IMR-90 (cell line): Measurements from ENCODE around the gene VPS54. TPM values are rescaled to one million over a fixed set of nuclear protein-coding genes. Genes with fewer than 3 reads are reported as not detected.

Source experiments
- ATAC-seq: fragments of 200-7000 bp; cut with Tn5 transposase; 2 replicates; pipeline ENCODE4 v1.9.1; 2020; ENCODE audit warnings: low read depth, mild to moderate bottlenecking, moderate library complexity
- BruUV-seq: library from RNA; stranded (reverse); fragments of 400-500 nt; replicated peaks from 2 replicates; lab custom pipeline; 2021; lab: Mats Ljungman, UMichigan
- CTCF ChIA-PET: fragments of 300-600 bp; formaldehyde crosslinking; extraction: SDS; loops from one replicate; lab custom pipeline; 2021; ENCODE audit warnings: antibody characterized with exemption; lab: Yijun Ruan, JAX
- POLR2A ChIA-PET: fragments of 300-600 bp; sonication (Branson Sonifier 250); formaldehyde crosslinking; loops from one replicate; lab custom pipeline; 2022; ENCODE audit warnings: antibody characterized with exemption; ENCODE audit not compliant: unreplicated experiment; lab: Charles Lee
- DNase-seq: peaks from one replicate; pipeline ENCODE4 v3.0.0; 2013
- H2AFZ ChIP-seq: replicated peaks from 2 replicates; pipeline ENCODE3; 2013; ENCODE audit warnings: low read length, mild to moderate bottlenecking; ENCODE audit not compliant: poor library complexity
- H2AK5ac ChIP-seq: 2 replicates; pipeline ENCODE4 v1.6.1; 2013; ENCODE audit warnings: low read depth, low read length, inconsistent platforms
- H2AK9ac ChIP-seq: replicated peaks from 2 replicates; pipeline ENCODE3; 2013; ENCODE audit warnings: mild to moderate bottlenecking, low read depth, low read length, moderate library complexity; ENCODE audit not compliant: poor library complexity
- H2BK120ac ChIP-seq: 2 replicates; pipeline ENCODE4 v1.6.1; 2013; ENCODE audit warnings: low read depth, low read length, inconsistent platforms
- H2BK15ac ChIP-seq: 3 replicates; pipeline ENCODE4 v1.6.1; 2013; ENCODE audit warnings: low read depth, low read length, inconsistent platforms
- H2BK20ac ChIP-seq: 2 replicates; pipeline ENCODE4 v1.6.1; 2013; ENCODE audit warnings: low read depth, mild to moderate bottlenecking, inconsistent platforms, low read length, moderate library complexity
- H2BK5ac ChIP-seq: 2 replicates; pipeline ENCODE4 v1.6.1; 2013; ENCODE audit warnings: mild to moderate bottlenecking, low read depth, low read length, inconsistent platforms; ENCODE audit not compliant: poor library complexity, severe bottlenecking
- H3K14ac ChIP-seq: replicated peaks from 2 replicates; pipeline ENCODE4 v1.6.1; 2013; ENCODE audit warnings: low read depth, low read length, inconsistent platforms
- H3K18ac ChIP-seq: 2 replicates; pipeline ENCODE4 v1.6.1; 2013; ENCODE audit warnings: low read depth, low read length, control low read depth
- H3K23ac ChIP-seq: 2 replicates; pipeline ENCODE4 v1.6.1; 2013; ENCODE audit warnings: low read depth, low read length, inconsistent platforms
- H3K27ac ChIP-seq: 2 replicates; pipeline ENCODE4 v1.5.1; 2013; ENCODE audit warnings: mild to moderate bottlenecking, control low read depth, low read length; ENCODE audit not compliant: insufficient read depth
- H3K27me3 ChIP-seq: 2 replicates; pipeline ENCODE4 v1.6.1; 2013; ENCODE audit warnings: low read length; ENCODE audit not compliant: control insufficient read depth, insufficient read depth
- H3K36me3 ChIP-seq: 2 replicates; pipeline ENCODE4 v1.6.1; 2013; ENCODE audit warnings: low read length, mixed read lengths; ENCODE audit not compliant: control insufficient read depth, insufficient read depth
- H3K4ac ChIP-seq: 2 replicates; pipeline ENCODE4 v1.6.1; 2013; ENCODE audit warnings: low read depth, low read length, inconsistent platforms
- H3K4me1 ChIP-seq: 2 replicates; pipeline ENCODE4 v1.6.1; 2013; ENCODE audit warnings: low read length, mixed read lengths; ENCODE audit not compliant: control insufficient read depth, insufficient read depth
- H3K4me2 ChIP-seq: 2 replicates; pipeline ENCODE4 v1.6.1; 2013; ENCODE audit warnings: low read depth, mild to moderate bottlenecking, control low read depth, low read length, moderate library complexity
- H3K4me3 ChIP-seq: 2 replicates; pipeline ENCODE4 v1.5.1; 2013; ENCODE audit warnings: low read depth, mild to moderate bottlenecking, control low read depth, low read length, moderate library complexity; ENCODE audit not compliant: insufficient read depth
- H3K56ac ChIP-seq: 2 replicates; pipeline ENCODE4 v1.6.1; 2013; ENCODE audit warnings: low read length, inconsistent platforms; ENCODE audit not compliant: insufficient read depth; ENCODE audit errors: extremely low read depth
- H3K79me1 ChIP-seq, 2 experiments: 2 replicates each; pipeline ENCODE4 v1.6.1; 2013; ENCODE audit warnings: low read length in 2 of 2, inconsistent platforms in 1 of 2, low read depth in 1 of 2
- H3K9ac ChIP-seq: 2 replicates; pipeline ENCODE4 v1.6.1; 2013; ENCODE audit warnings: low read depth, low read length, control low read depth
- H3K9me1 ChIP-seq: 2 replicates; pipeline ENCODE4 v1.6.1; 2013; ENCODE audit warnings: low read length, inconsistent platforms; ENCODE audit not compliant: insufficient read depth
- H3K9me3 ChIP-seq: 2 replicates; pipeline ENCODE4 v1.6.1; 2013; ENCODE audit warnings: low read length; ENCODE audit not compliant: control insufficient read depth, insufficient read depth
- H4K20me1 ChIP-seq: 2 replicates; pipeline ENCODE4 v1.6.1; 2013; ENCODE audit warnings: low read length, inconsistent platforms; ENCODE audit not compliant: insufficient read depth
- H4K5ac ChIP-seq: 2 replicates; pipeline ENCODE4 v1.6.1; 2013; ENCODE audit warnings: mild to moderate bottlenecking, low read depth, low read length, control low read depth
- H4K8ac ChIP-seq, 2 experiments: 2 replicates each; pipeline ENCODE4 v1.6.1; 2013; ENCODE audit warnings: low read depth in 2 of 2, low read length in 2 of 2, control low read depth in 1 of 2, inconsistent platforms in 1 of 2
- H4K91ac ChIP-seq: 2 replicates; pipeline ENCODE4 v1.6.1; 2013; ENCODE audit warnings: low read depth, low read length, inconsistent platforms; ENCODE audit not compliant: insufficient read depth
- BHLHE40 ChIP-seq: fragments of 150-350 bp; IDR thresholded peaks from 2 replicates; pipeline ENCODE4 v1.6.1; 2016; ENCODE audit warnings: mild to moderate bottlenecking, low read depth, low read length
- CEBPB ChIP-seq: IDR thresholded peaks from 2 replicates; pipeline ENCODE4 v1.6.1; 2012; ENCODE audit warnings: low read depth, low read length, improper control_type of control experiment
- MAFK ChIP-seq: IDR thresholded peaks from 2 replicates; pipeline ENCODE4 v1.6.1; 2012; ENCODE audit warnings: low read depth, low read length, improper control_type of control experiment
- MAZ ChIP-seq: IDR thresholded peaks from 2 replicates; pipeline ENCODE4 v1.6.1; 2012; ENCODE audit warnings: low read depth, mild to moderate bottlenecking, low read length, improper control_type of control experiment, moderate library complexity, borderline replicate concordance
- RAD21 ChIP-seq: IDR thresholded peaks from 2 replicates; pipeline ENCODE4 v1.6.1; 2012; ENCODE audit warnings: low read length, improper control_type of control experiment
- SMC3 ChIP-seq: fragments of 150-350 bp; IDR thresholded peaks from 2 replicates; pipeline ENCODE4 v1.6.1; 2016; ENCODE audit warnings: low read depth, mild to moderate bottlenecking, antibody characterized with exemption, low read length, moderate library complexity
- WGBS, 2 experiments: methylation state at CpG; one replicate each; pipeline versions ENCODE4 v1.1.5 to v1.1.7; 2013; ENCODE audit warnings: missing lambda C conversion rate in 2 of 2; ENCODE audit not compliant: insufficient read length in 1 of 2; ENCODE audit errors: extremely low coverage in 2 of 2; 5-methylcytosine and 5-hydroxymethylcytosine counted together
- dilution Hi-C: fragments of 300-500 bp; cut with HindIII; formaldehyde crosslinking; loops from one replicate; pipeline ENCODE4 v1.14.3; 2018; ENCODE audit warnings: low sequenced_read_pairs; ENCODE audit not compliant: unreplicated experiment
- in situ Hi-C: fragments of 300-500 bp; cut with MboI; formaldehyde crosslinking; loops from 3 replicates; pipeline ENCODE4 v1.14.3; 2019; ENCODE audit warnings: low sequenced_read_pairs, inconsistent platforms, mixed read lengths
- intact Hi-C: fragments of 100-400 bp; cut with micrococcal nuclease; formaldehyde crosslinking; loops from 2 replicates; pipeline ENCODE4 v1.10.0; 2022
- polyA plus RNA-seq, 3 experiments: library from polyadenylated mRNA; depleted of rRNA; stranded (reverse); fragments of >200 nt; gene quantifications; 2 replicates each; pipeline ENCODE4 v1.2.3, GENCODE V29; 2012; ENCODE audit warnings: low replicate concordance in 1 of 3
- total RNA-seq: library from RNA; depleted of rRNA; stranded (reverse); fragments of >200 nt; gene quantifications from 2 replicates; pipeline ENCODE4 v1.2.3, GENCODE V29; 2012
- TF ChIP-seq, protein P1 (sequence below): conservative IDR thresholded peaks from 2 replicates; pipeline ENCODE4 v1.5.1; 2012; ENCODE audit warnings: mild to moderate bottlenecking, low read depth, low read length, improper control_type of control experiment

VPS54 gene
- total and polyA plus RNA-seq, 2 of the 4 experiments (the other 2 are of a cell fraction), result 7.1 to 18.1 TPM

DNA sequence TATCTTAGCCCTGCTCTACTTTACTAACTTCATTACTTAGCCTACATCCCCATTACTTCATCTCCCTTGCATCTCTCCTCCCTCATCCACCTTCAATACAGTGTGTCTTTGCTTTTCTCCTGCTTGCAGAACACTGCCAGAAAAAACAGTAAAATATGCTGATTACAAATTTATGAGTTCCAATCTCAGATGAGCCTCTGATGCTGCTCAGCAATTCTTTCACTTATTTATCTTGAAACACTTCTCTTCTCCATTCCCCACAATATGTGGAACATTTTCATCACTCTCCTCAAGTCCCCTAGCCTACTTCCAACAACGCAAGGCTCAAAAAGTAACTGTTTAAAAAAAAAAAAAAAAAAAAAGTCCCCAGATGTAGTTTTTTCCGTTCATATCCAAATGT lies 7.1 kb downstream of the VPS54 start:
- CTCF ChIA-PET, result no interaction called here
- dilution Hi-C loops, result no loop called here

More for the DNA sequence above, 7.1 kb downstream of the VPS54 start:
- no peak overlapping the region for H3K18ac ChIP-seq
- H4K91ac ChIP-seq, result no peak overlapping the region
- no peak overlapping the region for H3K23ac ChIP-seq
- H4K5ac ChIP-seq, result no peak overlapping the region
- H2BK15ac ChIP-seq, result no peak overlapping the region
- in situ Hi-C loops (no loop called here), intact Hi-C loops (no loop called here)
- no peak overlapping the region for H3K4me3 ChIP-seq
- ATAC-seq, result peak; percentile 11; the same call in 1 of the 2 replicates
- no peak for DNase-seq
- H3K14ac ChIP-seq, result no peak overlapping the region
- H3K27ac ChIP-seq, result no peak overlapping the region
- no peak overlapping the region for H3K4me2 ChIP-seq
- H3K4ac ChIP-seq, result no peak overlapping the region
- H3K36me3 ChIP-seq, result no peaks in the 10 kb centered on the region
- H2AK9ac ChIP-seq, result no peak overlapping the region
- H2BK5ac ChIP-seq, result no peak overlapping the region
- POLR2A ChIA-PET, result no interaction called here
- WGBS, 2 experiments, result no CpG with 5 or more reads among the region's 2 CpGs
- TF ChIP-seq MAZ (no peak), CEBPB (no peak), BHLHE40 (no peak), SMC3 (no peak), MAFK (no peak), RAD21 (no peak)
- TF ChIP-seq, protein P1, sequence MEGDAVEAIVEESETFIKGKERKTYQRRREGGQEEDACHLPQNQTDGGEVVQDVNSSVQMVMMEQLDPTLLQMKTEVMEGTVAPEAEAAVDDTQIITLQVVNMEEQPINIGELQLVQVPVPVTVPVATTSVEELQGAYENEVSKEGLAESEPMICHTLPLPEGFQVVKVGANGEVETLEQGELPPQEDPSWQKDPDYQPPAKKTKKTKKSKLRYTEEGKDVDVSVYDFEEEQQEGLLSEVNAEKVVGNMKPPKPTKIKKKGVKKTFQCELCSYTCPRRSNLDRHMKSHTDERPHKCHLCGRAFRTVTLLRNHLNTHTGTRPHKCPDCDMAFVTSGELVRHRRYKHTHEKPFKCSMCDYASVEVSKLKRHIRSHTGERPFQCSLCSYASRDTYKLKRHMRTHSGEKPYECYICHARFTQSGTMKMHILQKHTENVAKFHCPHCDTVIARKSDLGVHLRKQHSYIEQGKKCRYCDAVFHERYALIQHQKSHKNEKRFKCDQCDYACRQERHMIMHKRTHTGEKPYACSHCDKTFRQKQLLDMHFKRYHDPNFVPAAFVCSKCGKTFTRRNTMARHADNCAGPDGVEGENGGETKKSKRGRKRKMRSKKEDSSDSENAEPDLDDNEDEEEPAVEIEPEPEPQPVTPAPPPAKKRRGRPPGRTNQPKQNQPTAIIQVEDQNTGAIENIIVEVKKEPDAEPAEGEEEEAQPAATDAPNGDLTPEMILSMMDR, result no peak
- H2AK5ac ChIP-seq, result no peak overlapping the region
- no TSS peak for BruUV-seq
- H3K4me1 ChIP-seq, result peaks cover 3% of the 10 kb centered on the region; the same call in 1 of the 2 replicates
- peaks cover 8% of the 10 kb centered on the region for H3K9me1 ChIP-seq
- H3K56ac ChIP-seq, result no peak overlapping the region
- H2AFZ ChIP-seq, result no peak overlapping the region
- no peak overlapping the region for H2BK120ac ChIP-seq
- H4K8ac ChIP-seq, result no peak overlapping the region
- H3K79me1 ChIP-seq, result peaks cover 19 to 51% of the 10 kb centered on the region in 2 experiments
- no peaks in the 10 kb centered on the region for H3K27me3 ChIP-seq
- H2BK20ac ChIP-seq, result no peak overlapping the region
- H4K20me1 ChIP-seq, result peaks cover 45% of the 10 kb centered on the region
- H3K9me3 ChIP-seq, result no peaks in the 10 kb centered on the region
- no peak overlapping the region for H3K9ac ChIP-seq
